Hepatocyte (in vitro differentiated cells): Measurements from ENCODE around the gene TMA16.

Source experiments
- EZH2 ChIP-seq: fragments of 200-600 bp; sonication (generic); IDR thresholded peaks from 2 replicates; pipeline ENCODE4 v1.6.1; 2016; ENCODE audit warnings: antibody characterized with exemption, mild to moderate bottlenecking, borderline replicate concordance
- EZH2phosphoT487 ChIP-seq: fragments of 200-600 bp; sonication (generic); IDR thresholded peaks from one replicate; pipeline ENCODE4 v1.6.1; 2018; ENCODE audit warnings: antibody characterized with exemption, mild to moderate bottlenecking, low read depth, moderate library complexity; ENCODE audit not compliant: unreplicated experiment, severe bottlenecking
- TF ChIP-seq, protein P1 (sequence below): fragments of 200-600 bp; sonication (generic); IDR thresholded peaks from 2 replicates; pipeline ENCODE4 v1.5.1; 2016; ENCODE audit warnings: antibody characterized with exemption, mild to moderate bottlenecking; ENCODE audit not compliant: poor library complexity

DNA sequence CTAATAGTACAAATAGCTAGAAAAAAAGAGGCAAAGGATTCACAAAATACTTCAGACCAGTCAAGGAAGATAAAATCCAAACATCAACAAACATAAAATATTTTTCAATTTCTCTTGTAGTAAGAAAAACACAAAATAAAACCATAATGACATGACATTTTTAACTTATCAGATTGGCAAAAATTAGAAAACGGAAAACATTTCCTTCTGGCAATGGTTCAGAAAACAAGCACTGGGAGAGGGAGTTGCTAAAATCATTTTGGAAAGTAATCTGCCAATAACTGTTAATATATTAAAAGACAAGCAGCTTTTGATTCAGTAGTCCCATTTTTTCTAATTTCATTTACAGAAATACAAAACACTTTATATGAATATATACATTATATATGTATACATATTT is 47.0 kb upstream of the TMA16 start:
- TF ChIP-seq, protein P1, sequence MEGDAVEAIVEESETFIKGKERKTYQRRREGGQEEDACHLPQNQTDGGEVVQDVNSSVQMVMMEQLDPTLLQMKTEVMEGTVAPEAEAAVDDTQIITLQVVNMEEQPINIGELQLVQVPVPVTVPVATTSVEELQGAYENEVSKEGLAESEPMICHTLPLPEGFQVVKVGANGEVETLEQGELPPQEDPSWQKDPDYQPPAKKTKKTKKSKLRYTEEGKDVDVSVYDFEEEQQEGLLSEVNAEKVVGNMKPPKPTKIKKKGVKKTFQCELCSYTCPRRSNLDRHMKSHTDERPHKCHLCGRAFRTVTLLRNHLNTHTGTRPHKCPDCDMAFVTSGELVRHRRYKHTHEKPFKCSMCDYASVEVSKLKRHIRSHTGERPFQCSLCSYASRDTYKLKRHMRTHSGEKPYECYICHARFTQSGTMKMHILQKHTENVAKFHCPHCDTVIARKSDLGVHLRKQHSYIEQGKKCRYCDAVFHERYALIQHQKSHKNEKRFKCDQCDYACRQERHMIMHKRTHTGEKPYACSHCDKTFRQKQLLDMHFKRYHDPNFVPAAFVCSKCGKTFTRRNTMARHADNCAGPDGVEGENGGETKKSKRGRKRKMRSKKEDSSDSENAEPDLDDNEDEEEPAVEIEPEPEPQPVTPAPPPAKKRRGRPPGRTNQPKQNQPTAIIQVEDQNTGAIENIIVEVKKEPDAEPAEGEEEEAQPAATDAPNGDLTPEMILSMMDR = no peak
- TF ChIP-seq EZH2 = no peak
- no peak for TF ChIP-seq EZH2phosphoT487
